Measurements from ENCODE around the gene DPP10.

The DPP10 gene

DNA sequence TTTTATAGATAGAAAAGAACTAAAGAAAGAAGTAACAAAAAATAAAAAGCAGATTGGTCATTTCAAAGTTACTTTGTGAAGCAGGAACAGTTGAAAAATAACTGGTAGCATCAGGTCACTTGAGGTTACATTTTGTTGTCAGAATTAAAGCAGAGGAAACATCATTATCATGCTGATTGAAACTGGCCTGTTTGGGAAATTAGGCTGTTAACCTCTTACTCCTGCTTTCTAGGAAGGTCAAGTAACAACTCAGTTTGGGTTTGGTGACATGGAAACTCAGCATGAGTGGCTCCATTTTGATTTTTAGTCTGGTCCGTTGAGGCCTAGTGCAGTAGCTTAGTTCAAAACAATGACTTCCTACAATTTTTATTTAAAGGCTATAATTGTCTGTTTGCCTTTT lies 1383.5 kb downstream of the DPP10 start:
- Histone ChIP-seq H3K27me3 (ENCODE audit: insufficient read depth, insufficient read length) (no peaks in the 10 kb centered on the region), H3K36me3 (ENCODE audit: insufficient read depth, insufficient read length, low read length) (no peaks in the 10 kb centered on the region), H3K9ac (ENCODE audit: insufficient read length, low read depth) (no peak overlapping the region), H3K4me3 (ENCODE audit: insufficient read length, low read depth) (no peak overlapping the region), H3K4me1 (ENCODE audit: insufficient read depth, insufficient read length) (no peaks in the 10 kb centered on the region), H3K9me3 (ENCODE audit: insufficient read depth, low read length) (no peaks in the 10 kb centered on the region)
- no peak for TF ChIP-seq SUZ12 (IDR thresholded peaks at IDR 0.05; ENCODE audit: extremely low read depth, insufficient read depth, insufficient read length)
- peak; percentile 9 for DNase-seq (ENCODE audit: low read depth, low spot score)

- no peak for DNase-seq (ENCODE audit: low read depth, low spot score)
- no peaks in the 10 kb centered on the region for H3K27me3 ChIP-seq (ENCODE audit: insufficient read depth, insufficient read length)
- no peak overlapping the region for H3K4me3 ChIP-seq (ENCODE audit: insufficient read length, low read depth)
- H3K9me3 ChIP-seq (ENCODE audit: insufficient read depth, low read length) = no peaks in the 10 kb centered on the region
- no peaks in the 10 kb centered on the region for H3K36me3 ChIP-seq (ENCODE audit: insufficient read depth, insufficient read length, low read length)
- no peak for TF ChIP-seq SUZ12 (IDR thresholded peaks at IDR 0.05; ENCODE audit: extremely low read depth, insufficient read depth, insufficient read length)
- no peak for TF ChIP-seq ZNF274 (IDR thresholded peaks at IDR 0.05; ENCODE audit: low read depth, low read length)
- no peak for TF ChIP-seq YY1 (IDR thresholded peaks at IDR 0.05; ENCODE audit: insufficient read depth, insufficient read length)
- no peak overlapping the region for H3K9ac ChIP-seq (ENCODE audit: insufficient read length, low read depth)
- H3K4me1 ChIP-seq (ENCODE audit: insufficient read depth, insufficient read length) = no peaks in the 10 kb centered on the region
Observed at GRCh38 chr2:115833196-115833595, 1390.8 kb downstream of the DPP10 start.

- no peak overlapping the region for H3K4me3 ChIP-seq (ENCODE audit: insufficient read length, low read depth)
- no peaks in the 10 kb centered on the region for H3K9me3 ChIP-seq (ENCODE audit: insufficient read depth, low read length)
- DNase-seq (ENCODE audit: low read depth, low spot score) = no peak
- no peaks in the 10 kb centered on the region for H3K27me3 ChIP-seq (ENCODE audit: insufficient read depth, insufficient read length)
- H3K4me1 ChIP-seq (ENCODE audit: insufficient read depth, insufficient read length) = no peaks in the 10 kb centered on the region
- no peak overlapping the region for H3K9ac ChIP-seq (ENCODE audit: insufficient read length, low read depth)
- TF ChIP-seq ZNF274 (IDR thresholded peaks at IDR 0.05; ENCODE audit: low read depth, low read length) (no peak), SUZ12 (IDR thresholded peaks at IDR 0.05; ENCODE audit: extremely low read depth, insufficient read depth, insufficient read length) (no peak), YY1 (IDR thresholded peaks at IDR 0.05; ENCODE audit: insufficient read depth, insufficient read length) (no peak)
- no peaks in the 10 kb centered on the region for H3K36me3 ChIP-seq (ENCODE audit: insufficient read depth, insufficient read length, low read length)
Observed at GRCh38 chr2:115838539-115838938, 1396.1 kb downstream of the DPP10 start.

GRCh38 chr2:115842306-115842705 lies 1399.9 kb downstream of the DPP10 start:
- H3K4me1 ChIP-seq (ENCODE audit: insufficient read depth, insufficient read length) = no peaks in the 10 kb centered on the region
- TF ChIP-seq YY1 (IDR thresholded peaks at IDR 0.05; ENCODE audit: insufficient read depth, insufficient read length) (no peak), SUZ12 (IDR thresholded peaks at IDR 0.05; ENCODE audit: extremely low read depth, insufficient read depth, insufficient read length) (no peak), ZNF274 (IDR thresholded peaks at IDR 0.05; ENCODE audit: low read depth, low read length) (no peak)

GRCh38 chr2:115848192-115848591 lies 1405.8 kb downstream of the DPP10 start:
- Histone ChIP-seq H3K9me3 (ENCODE audit: insufficient read depth, low read length) (no peaks in the 10 kb centered on the region), H3K27me3 (ENCODE audit: insufficient read depth, insufficient read length) (no peaks in the 10 kb centered on the region), H3K4me3 (ENCODE audit: insufficient read length, low read depth) (no peak overlapping the region), H3K4me1 (ENCODE audit: insufficient read depth, insufficient read length) (no peaks in the 10 kb centered on the region), H3K9ac (ENCODE audit: insufficient read length, low read depth) (no peak overlapping the region), H3K36me3 (ENCODE audit: insufficient read depth, insufficient read length, low read length) (no peaks in the 10 kb centered on the region)
- TF ChIP-seq YY1 (IDR thresholded peaks at IDR 0.05; ENCODE audit: insufficient read depth, insufficient read length) (no peak), ZNF274 (IDR thresholded peaks at IDR 0.05; ENCODE audit: low read depth, low read length) (no peak), SUZ12 (IDR thresholded peaks at IDR 0.05; ENCODE audit: extremely low read depth, insufficient read depth, insufficient read length) (no peak)
- no peak for DNase-seq (ENCODE audit: low read depth, low spot score)

More at GRCh38 chr2:115842306-115842705, 1399.9 kb downstream of the DPP10 start:
- Histone ChIP-seq H3K27me3 (ENCODE audit: insufficient read depth, insufficient read length) (no peaks in the 10 kb centered on the region), H3K9ac (ENCODE audit: insufficient read length, low read depth) (no peak overlapping the region), H3K4me3 (ENCODE audit: insufficient read length, low read depth) (no peak overlapping the region), H3K9me3 (ENCODE audit: insufficient read depth, low read length) (no peaks in the 10 kb centered on the region), H3K36me3 (ENCODE audit: insufficient read depth, insufficient read length, low read length) (no peaks in the 10 kb centered on the region)
- no peak for DNase-seq (ENCODE audit: low read depth, low spot score)

- no peaks in the 10 kb centered on the region for H3K9me3 ChIP-seq (ENCODE audit: insufficient read depth, low read length)
- no peak overlapping the region for H3K4me3 ChIP-seq (ENCODE audit: insufficient read length, low read depth)
- H3K9ac ChIP-seq (ENCODE audit: insufficient read length, low read depth) = no peak overlapping the region
- no peaks in the 10 kb centered on the region for H3K36me3 ChIP-seq (ENCODE audit: insufficient read depth, insufficient read length, low read length)
- DNase-seq (ENCODE audit: low read depth, low spot score) = no peak
- no peaks in the 10 kb centered on the region for H3K4me1 ChIP-seq (ENCODE audit: insufficient read depth, insufficient read length)
- no peaks in the 10 kb centered on the region for H3K27me3 ChIP-seq (ENCODE audit: insufficient read depth, insufficient read length)
- no peak for TF ChIP-seq ZNF274 (IDR thresholded peaks at IDR 0.05; ENCODE audit: low read depth, low read length)
- TF ChIP-seq YY1 (IDR thresholded peaks at IDR 0.05; ENCODE audit: insufficient read depth, insufficient read length) = no peak
- TF ChIP-seq SUZ12 (IDR thresholded peaks at IDR 0.05; ENCODE audit: extremely low read depth, insufficient read depth, insufficient read length) = no peak
Observed at GRCh38 chr2:115867024-115867423, 1424.6 kb downstream of the DPP10 start.

GRCh38 chr2:115874427-115874826 lies 1432.0 kb downstream of the DPP10 start:
- Histone ChIP-seq H3K9ac (ENCODE audit: insufficient read length, low read depth) (no peak overlapping the region), H3K27me3 (ENCODE audit: insufficient read depth, insufficient read length) (no peaks in the 10 kb centered on the region), H3K4me1 (ENCODE audit: insufficient read depth, insufficient read length) (no peaks in the 10 kb centered on the region), H3K36me3 (ENCODE audit: insufficient read depth, insufficient read length, low read length) (no peaks in the 10 kb centered on the region), H3K9me3 (ENCODE audit: insufficient read depth, low read length) (no peaks in the 10 kb centered on the region), H3K4me3 (ENCODE audit: insufficient read length, low read depth) (no peak overlapping the region)
- DNase-seq (ENCODE audit: low read depth, low spot score) = no peak
- TF ChIP-seq SUZ12 (IDR thresholded peaks at IDR 0.05; ENCODE audit: extremely low read depth, insufficient read depth, insufficient read length) = no peak
- no peak for TF ChIP-seq ZNF274 (IDR thresholded peaks at IDR 0.05; ENCODE audit: low read depth, low read length)
- no peak for TF ChIP-seq YY1 (IDR thresholded peaks at IDR 0.05; ENCODE audit: insufficient read depth, insufficient read length)

DNA sequence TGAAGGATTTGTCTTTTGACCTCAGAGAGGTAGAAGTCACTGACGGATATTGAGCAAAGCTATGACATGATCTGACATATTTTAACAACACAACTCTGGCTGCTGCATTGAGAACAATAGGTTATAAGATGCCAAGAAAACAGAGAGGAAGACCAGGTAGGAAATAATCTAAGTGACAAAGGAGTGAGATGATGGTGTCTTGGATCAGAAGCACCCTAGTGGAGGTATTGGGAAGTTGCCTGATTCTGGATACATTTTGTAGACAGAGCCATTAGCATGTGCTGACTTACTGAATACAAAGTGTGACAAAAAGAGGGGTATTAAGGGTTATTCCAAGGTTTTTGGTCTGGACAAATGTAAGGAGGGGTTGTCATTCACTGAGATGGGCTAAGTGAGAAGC lies 1438.1 kb downstream of the DPP10 start:
- Histone ChIP-seq H3K9me3 (ENCODE audit: insufficient read depth, low read length) (no peaks in the 10 kb centered on the region), H3K4me1 (ENCODE audit: insufficient read depth, insufficient read length) (no peaks in the 10 kb centered on the region), H3K9ac (ENCODE audit: insufficient read length, low read depth) (no peak overlapping the region), H3K4me3 (ENCODE audit: insufficient read length, low read depth) (no peak overlapping the region), H3K36me3 (ENCODE audit: insufficient read depth, insufficient read length, low read length) (no peaks in the 10 kb centered on the region), H3K27me3 (ENCODE audit: insufficient read depth, insufficient read length) (no peaks in the 10 kb centered on the region)
- no peak for DNase-seq (ENCODE audit: low read depth, low spot score)
- TF ChIP-seq YY1 (IDR thresholded peaks at IDR 0.05; ENCODE audit: insufficient read depth, insufficient read length) = no peak
- TF ChIP-seq ZNF274 (IDR thresholded peaks at IDR 0.05; ENCODE audit: low read depth, low read length) = no peak
- TF ChIP-seq SUZ12 (IDR thresholded peaks at IDR 0.05; ENCODE audit: extremely low read depth, insufficient read depth, insufficient read length) = no peak

Data from NT2/D1 (cell line).